HepG2 (cell line): ENCODE measurements around the gene ZDHHC18. TPM values are rescaled to one million over a fixed set of nuclear protein-coding genes. Genes with fewer than 3 reads are reported as not detected.
A peak's percentile ranks its signal among the peaks of the same experiment; 100 is the strongest.

Experiments
- ATAC-seq: fragments of 200-7000 bp; cut with Tn5 transposase; 3 replicates; pipeline ENCODE4 v1.9.1; 2020; ENCODE audit warnings: mild to moderate bottlenecking, moderate library complexity
- BruUV-seq: library from RNA; stranded (reverse); fragments of 400-500 nt; replicated peaks from 2 replicates; lab custom pipeline; 2021; lab: Mats Ljungman, UMichigan
- CTCF ChIA-PET: fragments of 300-600 bp; formaldehyde crosslinking; extraction: SDS; loops from one replicate; lab custom pipeline; 2021; ENCODE audit warnings: low total read pairs, inconsistent platforms, low intra/inter-chr PET ratio; lab: Yijun Ruan, JAX
- POLR2A ChIA-PET: fragments of 350-600 bp; sonication (Branson Sonifier 250); formaldehyde crosslinking; loops from one replicate; lab custom pipeline; 2020; ENCODE audit warnings: antibody characterized with exemption, inconsistent platforms; lab: Yijun Ruan, JAX
- DNase-seq: peaks from one replicate; pipeline ENCODE4 v3.0.0-alpha.2; 2015; ENCODE audit warnings: low spot score
- FAIRE-seq: peaks from 3 replicates; lab custom pipeline; 2011; peaks lifted over from hg19 to GRCh38; lab: Jason Lieb, UNC
- H2AFZ ChIP-seq: one replicate; pipeline ENCODE4 v1.6.1; 2011; ENCODE audit warnings: low read length, inconsistent platforms
- H3K27ac ChIP-seq: fragments of 300-600 bp; 3 replicates; pipeline ENCODE4 v1.8.0; 2011; ENCODE audit warnings: mixed run types, mild to moderate bottlenecking, mixed read lengths, low read length, inconsistent platforms; ENCODE audit not compliant: insufficient read depth; ENCODE audit errors: extremely low read length
- H3K27me3 ChIP-seq, 2 experiments: fragments of 200-600 bp in 1 of 2; 2 replicates in 1 of 2; 3 replicates in 1 of 2; pipeline versions ENCODE4 v1.6.0 to v1.8.0; 2011; ENCODE audit warnings: low read length in 2 of 2, mild to moderate bottlenecking in 2 of 2, moderate library complexity in 2 of 2, inconsistent platforms in 1 of 2; ENCODE audit not compliant: insufficient read depth in 2 of 2, control insufficient read depth in 1 of 2
- H3K36me3 ChIP-seq, 2 experiments: fragments of 200-600 bp in 1 of 2; replicated peaks in 1 of 2; 2 replicates in 1 of 2; 3 replicates in 1 of 2; pipeline versions ENCODE4 v1.5.1 to v1.8.0; 2011; ENCODE audit warnings: low read length in 2 of 2, inconsistent platforms in 1 of 2; ENCODE audit not compliant: insufficient read depth in 2 of 2, control insufficient read depth in 1 of 2
- H3K4me1 ChIP-seq: 2 replicates; pipeline ENCODE4 v1.5.1; 2012; ENCODE audit warnings: low read length, inconsistent platforms; ENCODE audit not compliant: insufficient read depth
- H3K4me2 ChIP-seq: 2 replicates; pipeline ENCODE4 v1.6.0; 2011; ENCODE audit warnings: low read depth, low read length, inconsistent platforms
- H3K4me3 ChIP-seq, 3 experiments: fragments of 200-600 bp in 1 of 3; sonication (generic), shearing (Covaris generic) in 1 of 3; replicated peaks in 1 of 3; 2 replicates each; pipeline ENCODE4 v1.5.1; 2011 to 2016; ENCODE audit warnings: low read length in 3 of 3, inconsistent platforms in 2 of 3, low read depth in 2 of 3, mild to moderate bottlenecking in 2 of 3, control low read depth in 1 of 3, mixed read lengths in 1 of 3; ENCODE audit not compliant: insufficient read depth in 1 of 3
- H3K79me2 ChIP-seq: one replicate; pipeline ENCODE4 v1.6.1; 2011; ENCODE audit warnings: low read length, inconsistent platforms; ENCODE audit not compliant: insufficient read depth
- H3K9ac ChIP-seq: 2 replicates; pipeline ENCODE4 v1.6.0; 2011; ENCODE audit warnings: mild to moderate bottlenecking, low read depth, low read length, inconsistent platforms; ENCODE audit not compliant: insufficient read depth
- H3K9me3 ChIP-seq: 2 replicates; pipeline ENCODE4 v1.5.1; 2012; ENCODE audit warnings: mild to moderate bottlenecking, low read length
- H4K20me1 ChIP-seq: 2 replicates; pipeline ENCODE4 v1.6.0; 2011; ENCODE audit warnings: inconsistent platforms, mild to moderate bottlenecking, low read length, moderate library complexity; ENCODE audit not compliant: insufficient read depth
- ARID2 ChIP-seq: sonication (generic); formaldehyde crosslinking; IDR thresholded peaks from 2 replicates; pipeline ENCODE4 v1.8.1; 2022; ENCODE audit warnings: mild to moderate bottlenecking, missing genetic modification reagents, borderline replicate concordance
- ATF1 ChIP-seq: IDR thresholded peaks from 2 replicates; pipeline ENCODE4 v1.6.1; 2016; ENCODE audit warnings: mild to moderate bottlenecking, control low read depth
- CENPX ChIP-seq: sonication (generic); formaldehyde crosslinking; IDR thresholded peaks from 2 replicates; pipeline ENCODE4 v1.9.0; 2021; ENCODE audit warnings: mild to moderate bottlenecking, missing genetic modification reagents, moderate library complexity
- FOXA3 ChIP-seq: IDR thresholded peaks from 2 replicates; pipeline ENCODE4 v1.6.1; 2016; ENCODE audit warnings: missing genetic modification reagents, missing compliant biosample characterization
- HDAC1 ChIP-seq: sonication (generic); formaldehyde crosslinking; IDR thresholded peaks from 2 replicates; pipeline ENCODE4 v1.5.1; 2020; ENCODE audit warnings: mild to moderate bottlenecking, missing genetic modification reagents
- KDM1A ChIP-seq: IDR thresholded peaks from 2 replicates; pipeline ENCODE4 v1.6.1; 2016; ENCODE audit warnings: missing compliant biosample characterization
- KDM4B ChIP-seq: sonication (generic); formaldehyde crosslinking; IDR thresholded peaks from 2 replicates; pipeline ENCODE4 v1.4.0; 2020; ENCODE audit warnings: missing genetic modification reagents
- KMT2B ChIP-seq: IDR thresholded peaks from 2 replicates; pipeline ENCODE4 v1.6.1; 2016; ENCODE audit warnings: missing genetic modification reagents, missing compliant biosample characterization
- RCOR2 ChIP-seq: IDR thresholded peaks from 2 replicates; pipeline ENCODE4 v1.6.1; 2016; ENCODE audit warnings: missing biosample characterization, missing genetic modification reagents
- SKI ChIP-seq: fragments of 450-650 bp; IDR thresholded peaks from one replicate; pipeline ENCODE4 v1.6.1; 2018; ENCODE audit warnings: mild to moderate bottlenecking; ENCODE audit not compliant: partially characterized antibody
- SOX13 ChIP-seq, 3 experiments: fragments of 450-650 bp in 1 of 3; sonication (generic) in 1 of 3; formaldehyde crosslinking in 1 of 3; IDR thresholded peaks in 2 of 3; conservative IDR thresholded peaks in 1 of 3; 2 replicates each; pipeline versions ENCODE4 v1.5.0 to v1.6.1; 2016 to 2020; ENCODE audit warnings: antibody characterized with exemption in 1 of 3, mild to moderate bottlenecking in 1 of 3, missing compliant biosample characterization in 1 of 3, missing genetic modification reagents in 1 of 3, moderate library complexity in 1 of 3
- TFDP1 ChIP-seq: IDR thresholded peaks from 2 replicates; pipeline ENCODE4 v1.6.1; 2016; ENCODE audit warnings: missing compliant biosample characterization, missing genetic modification reagents, borderline replicate concordance
- ZNF224 ChIP-seq: sonication (generic); formaldehyde crosslinking; IDR thresholded peaks from 2 replicates; pipeline ENCODE4 v1.5.0; 2020; ENCODE audit warnings: mild to moderate bottlenecking, missing genetic modification reagents
- ZNF501 ChIP-seq: sonication (generic); formaldehyde crosslinking; IDR thresholded peaks from 2 replicates; pipeline ENCODE4 v1.5.1; 2020; ENCODE audit warnings: mild to moderate bottlenecking, moderate library complexity, missing genetic modification reagents
- ZNF879 ChIP-seq: sonication (generic); formaldehyde crosslinking; IDR thresholded peaks from 2 replicates; pipeline ENCODE4 v1.8.1; 2023; ENCODE audit warnings: missing genetic modification reagents
- WGBS: methylation state at CpG from one replicate; pipeline ENCODE4 v1.1.6; 2017; ENCODE audit warnings: low lambda C conversion rate; 5-methylcytosine and 5-hydroxymethylcytosine counted together
- in situ Hi-C: cut with HindIII; loops from 2 replicates; pipeline ENCODE4 v1.10.0; 2017; ENCODE audit warnings: low pct_unique_long_range_greater_than_20kb; ENCODE audit not compliant: extremely low pct_ligation_motif_present
- intact Hi-C: fragments of 100-400 bp; cut with micrococcal nuclease; formaldehyde crosslinking; loops from one replicate; pipeline ENCODE4 v1.10.0; 2022; ENCODE audit not compliant: unreplicated experiment
- polyA plus RNA-seq, 8 experiments: library from polyadenylated mRNA; depleted of rRNA in 3 of 8; stranded (reverse) in 7 of 8; unstranded in 1 of 8; fragments of >200 nt; fragmentation: Illumina TruSeq in 4 of 8; extraction: Trizol in 4 of 8; gene quantifications; 2 replicates each; pipeline versions ENCODE4 v1.2.1 to v1.2.3, GENCODE V29; 2011 to 2016; ENCODE audit warnings: low read depth in 4 of 8, missing spikeins in 1 of 8, mixed read lengths in 1 of 8; ENCODE audit not compliant: insufficient read depth in 1 of 8
- total RNA-seq, 5 experiments: library from RNA; depleted of rRNA; stranded (reverse); fragments of >200 nt; fragmentation: Illumina TruSeq; extraction: Trizol; gene quantifications; 2 replicates each; pipeline ENCODE4 v1.2.3, GENCODE V29; 2016; ENCODE audit warnings: low read depth in 1 of 5
- TF ChIP-seq, protein P1 (sequence below): IDR thresholded peaks from 2 replicates; pipeline ENCODE4 v1.6.1; 2016
- TF ChIP-seq, protein P2 (sequence below): IDR thresholded peaks from 2 replicates; pipeline ENCODE4 v1.6.1; 2016; ENCODE audit warnings: mild to moderate bottlenecking
- TF ChIP-seq, protein P3 (sequence below): IDR thresholded peaks from 2 replicates; pipeline ENCODE4 v1.6.1; 2018; ENCODE audit warnings: missing genetic modification reagents

Gene ZDHHC18
- total and polyA plus RNA-seq, 2 of the 13 experiments (the other 11 are each of a cell fraction or from before 2014, with no cell fraction given), result 13.2 to 35.3 TPM

DNA sequence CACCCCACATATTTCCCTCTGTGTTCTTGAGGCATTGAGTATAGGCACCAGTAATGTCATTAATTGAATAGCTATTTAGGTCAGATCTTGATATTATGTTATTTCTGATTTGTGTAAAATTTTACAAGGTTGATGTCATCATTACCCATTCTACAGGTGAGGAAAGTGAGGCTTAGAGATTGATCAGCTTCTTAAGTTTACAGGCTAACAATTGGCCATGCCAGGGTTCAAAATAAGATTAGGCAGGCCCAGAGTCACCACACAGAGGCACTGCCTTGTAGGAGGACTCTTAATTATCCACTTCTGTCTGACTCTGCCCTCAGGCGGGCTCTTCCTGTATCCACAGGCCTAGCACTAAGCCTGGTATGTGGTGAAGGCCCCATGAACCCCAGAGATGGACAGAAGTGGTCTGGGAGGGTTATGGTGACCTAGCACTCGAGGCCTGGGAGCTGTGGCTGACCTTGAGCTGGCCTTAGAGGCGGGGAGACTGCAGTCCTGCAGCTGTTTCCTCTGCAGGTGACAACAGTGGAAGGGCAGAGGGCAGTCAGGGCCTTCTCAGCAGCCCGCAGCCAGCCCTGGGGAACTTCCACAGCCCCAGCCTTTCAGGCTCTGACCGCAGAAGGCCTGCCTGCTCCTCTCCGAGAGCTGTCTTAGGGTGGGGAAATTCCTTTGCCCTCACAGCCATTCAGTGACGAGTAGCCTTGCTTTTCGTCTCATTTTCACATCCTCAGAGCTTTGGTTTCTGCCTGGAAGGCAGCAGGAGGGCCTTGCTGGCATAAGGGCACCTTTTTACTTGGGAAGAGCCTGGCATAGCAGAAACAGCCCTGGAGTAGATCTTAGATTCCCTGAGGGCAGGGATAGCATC, 12.2 kb downstream of the ZDHHC18 start:
- CTCF ChIA-PET, result interaction anchor here (1.2 kb wide), 1 partner anchor 29 kb away, joined by 3 read pairs; no protein-coding TSS in a partner anchor
- TF ChIP-seq FOXA3 (CRISPR knock-in tag) (0 out of 2 replicates have a peak, but pooled peaks have one; percentile 34), SOX13 (IDR thresholded peaks at IDR 0.05) (no peak), SOX13 (CRISPR knock-in tag; conservative IDR thresholded peaks at IDR 0.05 in 1 of 2, IDR thresholded peaks at IDR 0.05 in 1 of 2) (peak in 1 of 2 experiments; percentile 68; a peak in 2 of 4 replicates), KDM1A (peak; percentile 11; the same call in 1 of the 2 replicates), RCOR2 (peak; percentile 49; the same call in 1 of the 2 replicates), ARID2 (CRISPR knock-in tag) (no peak), SKI (peak; percentile 39), KDM4B (CRISPR knock-in tag) (peak; percentile 79; the same call in 1 of the 2 replicates), CENPX (CRISPR knock-in tag) (no peak), KMT2B (CRISPR knock-in tag) (0 out of 2 replicates have a peak, but pooled peaks have one; percentile 30), TFDP1 (CRISPR knock-in tag) (0 out of 2 replicates have a peak, but pooled peaks have one; percentile 51), ZNF501 (peak; percentile 43; the same call in 1 of the 2 replicates), ZNF224 (CRISPR knock-in tag) (no peak), ATF1 (CRISPR knock-in tag) (no peak), ZNF879 (CRISPR knock-in tag) (no peak), HDAC1 (CRISPR knock-in tag) (peak; percentile 65; the same call in 1 of the 2 replicates)
- TF ChIP-seq, protein P1, sequence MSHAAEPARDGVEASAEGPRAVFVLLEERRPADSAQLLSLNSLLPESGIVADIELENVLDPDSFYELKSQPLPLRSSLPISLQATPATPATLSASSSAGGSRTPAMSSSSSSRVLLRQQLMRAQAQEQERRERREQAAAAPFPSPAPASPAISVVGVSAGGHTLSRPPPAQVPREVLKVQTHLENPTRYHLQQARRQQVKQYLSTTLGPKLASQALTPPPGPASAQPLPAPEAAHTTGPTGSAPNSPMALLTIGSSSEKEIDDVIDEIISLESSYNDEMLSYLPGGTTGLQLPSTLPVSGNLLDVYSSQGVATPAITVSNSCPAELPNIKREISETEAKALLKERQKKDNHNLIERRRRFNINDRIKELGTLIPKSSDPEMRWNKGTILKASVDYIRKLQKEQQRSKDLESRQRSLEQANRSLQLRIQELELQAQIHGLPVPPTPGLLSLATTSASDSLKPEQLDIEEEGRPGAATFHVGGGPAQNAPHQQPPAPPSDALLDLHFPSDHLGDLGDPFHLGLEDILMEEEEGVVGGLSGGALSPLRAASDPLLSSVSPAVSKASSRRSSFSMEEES (CRISPR knock-in tag), result peak; percentile 43; the same call in 1 of the 2 replicates
- TF ChIP-seq, protein P2, sequence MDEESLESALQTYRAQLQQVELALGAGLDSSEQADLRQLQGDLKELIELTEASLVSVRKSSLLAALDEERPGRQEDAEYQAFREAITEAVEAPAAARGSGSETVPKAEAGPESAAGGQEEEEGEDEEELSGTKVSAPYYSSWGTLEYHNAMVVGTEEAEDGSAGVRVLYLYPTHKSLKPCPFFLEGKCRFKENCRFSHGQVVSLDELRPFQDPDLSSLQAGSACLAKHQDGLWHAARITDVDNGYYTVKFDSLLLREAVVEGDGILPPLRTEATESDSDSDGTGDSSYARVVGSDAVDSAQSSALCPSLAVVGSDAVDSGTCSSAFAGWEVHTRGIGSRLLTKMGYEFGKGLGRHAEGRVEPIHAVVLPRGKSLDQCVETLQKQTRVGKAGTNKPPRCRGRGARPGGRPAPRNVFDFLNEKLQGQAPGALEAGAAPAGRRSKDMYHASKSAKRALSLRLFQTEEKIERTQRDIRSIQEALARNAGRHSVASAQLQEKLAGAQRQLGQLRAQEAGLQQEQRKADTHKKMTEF (CRISPR knock-in tag), result peak; percentile 61; the same call in 1 of the 2 replicates
- TF ChIP-seq, protein P3, sequence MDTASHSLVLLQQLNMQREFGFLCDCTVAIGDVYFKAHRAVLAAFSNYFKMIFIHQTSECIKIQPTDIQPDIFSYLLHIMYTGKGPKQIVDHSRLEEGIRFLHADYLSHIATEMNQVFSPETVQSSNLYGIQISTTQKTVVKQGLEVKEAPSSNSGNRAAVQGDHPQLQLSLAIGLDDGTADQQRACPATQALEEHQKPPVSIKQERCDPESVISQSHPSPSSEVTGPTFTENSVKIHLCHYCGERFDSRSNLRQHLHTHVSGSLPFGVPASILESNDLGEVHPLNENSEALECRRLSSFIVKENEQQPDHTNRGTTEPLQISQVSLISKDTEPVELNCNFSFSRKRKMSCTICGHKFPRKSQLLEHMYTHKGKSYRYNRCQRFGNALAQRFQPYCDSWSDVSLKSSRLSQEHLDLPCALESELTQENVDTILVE, result 0 out of 2 replicates have a peak, but pooled peaks have one; percentile 45

More for the DNA sequence above, 12.2 kb downstream of the ZDHHC18 start:
- peaks cover 30% of the 10 kb centered on the region for H3K4me1 ChIP-seq
- POLR2A ChIA-PET, result interaction anchor here (0.6 to 1.9 kb wide), 10 partner anchors 9 to 407 kb away, joined by 3 to 7 read pairs (median 3); partner anchors contain the start of genes DHDDS and GPN2
- peak; percentile 96 for ATAC-seq
- peaks cover 7 to 30% of the 10 kb centered on the region in 2 experiments; a peak in 4 of 5 replicates for H3K36me3 ChIP-seq
- no peak overlapping the region for H2AFZ ChIP-seq
- peak overlapping the region; percentile 70 for H3K27ac ChIP-seq
- DNase-seq, result peak; percentile 78
- H3K4me3 ChIP-seq, result no peak overlapping the region
- intact Hi-C loops (loop anchor here (1.0 kb wide), 1 partner anchor 9 kb away; no protein-coding TSS in a partner anchor), in situ Hi-C loops (no loop called here)
- peak; percentile 90 for FAIRE-seq
- BruUV-seq, result no TSS peak
- no peaks in the 10 kb centered on the region for H3K9me3 ChIP-seq
- H4K20me1 ChIP-seq, result no peaks in the 10 kb centered on the region
- H3K9ac ChIP-seq, result peak overlapping the region; percentile 50
- peak overlapping the region; percentile 35 for H3K4me2 ChIP-seq
- no peaks in the 10 kb centered on the region for H3K27me3 ChIP-seq
- H3K79me2 ChIP-seq, result no peaks in the 10 kb centered on the region
- 15% methylated on average over 6 of the region's 8 CpGs for WGBS
